ENCODE data around the gene GPR83.

GPR83 gene

GRCh38 chr11:94330789-94331188, 70.4 kb downstream of the GPR83 start:
- no peak for TF ChIP-seq CTCF (conservative IDR thresholded peaks at IDR 0.05; ENCODE audit: low read depth, low read length)
- no peak overlapping the region for H3K4me3 ChIP-seq (ENCODE audit: low read depth, low read length)
- no peak for DNase-seq (ENCODE audit: low read depth)

GRCh38 chr11:94329501-94329900, 71.7 kb downstream of the GPR83 start:
- TF ChIP-seq CTCF (conservative IDR thresholded peaks at IDR 0.05; ENCODE audit: low read depth, low read length): no peak
- DNase-seq (ENCODE audit: low read depth): no peak
- H3K4me3 ChIP-seq (ENCODE audit: low read depth, low read length): no peak overlapping the region

- TF ChIP-seq CTCF (conservative IDR thresholded peaks at IDR 0.05; ENCODE audit: low read depth, low read length): no peak
- H3K4me3 ChIP-seq (ENCODE audit: low read depth, low read length): no peak overlapping the region
- no peak for DNase-seq (ENCODE audit: low read depth)
These were observed 72.6 kb downstream of the GPR83 start for GRCh38 chr11:94328587-94329080.
